ENCODE results near the gene IMPACT. TPM values are rescaled to one million over a fixed set of nuclear protein-coding genes. Genes with fewer than 3 reads are reported as not detected.

The IMPACT gene
- total and polyA plus RNA-seq, 2 of the 8 experiments (the other 6 are each of a cell fraction or from before 2014, with no cell fraction given) = 31.1 to 44.6 TPM

GRCh38 chr18:24428709-24429108 is 2.2 kb downstream of the IMPACT start (continued):
- TF ChIP-seq, protein P1, sequence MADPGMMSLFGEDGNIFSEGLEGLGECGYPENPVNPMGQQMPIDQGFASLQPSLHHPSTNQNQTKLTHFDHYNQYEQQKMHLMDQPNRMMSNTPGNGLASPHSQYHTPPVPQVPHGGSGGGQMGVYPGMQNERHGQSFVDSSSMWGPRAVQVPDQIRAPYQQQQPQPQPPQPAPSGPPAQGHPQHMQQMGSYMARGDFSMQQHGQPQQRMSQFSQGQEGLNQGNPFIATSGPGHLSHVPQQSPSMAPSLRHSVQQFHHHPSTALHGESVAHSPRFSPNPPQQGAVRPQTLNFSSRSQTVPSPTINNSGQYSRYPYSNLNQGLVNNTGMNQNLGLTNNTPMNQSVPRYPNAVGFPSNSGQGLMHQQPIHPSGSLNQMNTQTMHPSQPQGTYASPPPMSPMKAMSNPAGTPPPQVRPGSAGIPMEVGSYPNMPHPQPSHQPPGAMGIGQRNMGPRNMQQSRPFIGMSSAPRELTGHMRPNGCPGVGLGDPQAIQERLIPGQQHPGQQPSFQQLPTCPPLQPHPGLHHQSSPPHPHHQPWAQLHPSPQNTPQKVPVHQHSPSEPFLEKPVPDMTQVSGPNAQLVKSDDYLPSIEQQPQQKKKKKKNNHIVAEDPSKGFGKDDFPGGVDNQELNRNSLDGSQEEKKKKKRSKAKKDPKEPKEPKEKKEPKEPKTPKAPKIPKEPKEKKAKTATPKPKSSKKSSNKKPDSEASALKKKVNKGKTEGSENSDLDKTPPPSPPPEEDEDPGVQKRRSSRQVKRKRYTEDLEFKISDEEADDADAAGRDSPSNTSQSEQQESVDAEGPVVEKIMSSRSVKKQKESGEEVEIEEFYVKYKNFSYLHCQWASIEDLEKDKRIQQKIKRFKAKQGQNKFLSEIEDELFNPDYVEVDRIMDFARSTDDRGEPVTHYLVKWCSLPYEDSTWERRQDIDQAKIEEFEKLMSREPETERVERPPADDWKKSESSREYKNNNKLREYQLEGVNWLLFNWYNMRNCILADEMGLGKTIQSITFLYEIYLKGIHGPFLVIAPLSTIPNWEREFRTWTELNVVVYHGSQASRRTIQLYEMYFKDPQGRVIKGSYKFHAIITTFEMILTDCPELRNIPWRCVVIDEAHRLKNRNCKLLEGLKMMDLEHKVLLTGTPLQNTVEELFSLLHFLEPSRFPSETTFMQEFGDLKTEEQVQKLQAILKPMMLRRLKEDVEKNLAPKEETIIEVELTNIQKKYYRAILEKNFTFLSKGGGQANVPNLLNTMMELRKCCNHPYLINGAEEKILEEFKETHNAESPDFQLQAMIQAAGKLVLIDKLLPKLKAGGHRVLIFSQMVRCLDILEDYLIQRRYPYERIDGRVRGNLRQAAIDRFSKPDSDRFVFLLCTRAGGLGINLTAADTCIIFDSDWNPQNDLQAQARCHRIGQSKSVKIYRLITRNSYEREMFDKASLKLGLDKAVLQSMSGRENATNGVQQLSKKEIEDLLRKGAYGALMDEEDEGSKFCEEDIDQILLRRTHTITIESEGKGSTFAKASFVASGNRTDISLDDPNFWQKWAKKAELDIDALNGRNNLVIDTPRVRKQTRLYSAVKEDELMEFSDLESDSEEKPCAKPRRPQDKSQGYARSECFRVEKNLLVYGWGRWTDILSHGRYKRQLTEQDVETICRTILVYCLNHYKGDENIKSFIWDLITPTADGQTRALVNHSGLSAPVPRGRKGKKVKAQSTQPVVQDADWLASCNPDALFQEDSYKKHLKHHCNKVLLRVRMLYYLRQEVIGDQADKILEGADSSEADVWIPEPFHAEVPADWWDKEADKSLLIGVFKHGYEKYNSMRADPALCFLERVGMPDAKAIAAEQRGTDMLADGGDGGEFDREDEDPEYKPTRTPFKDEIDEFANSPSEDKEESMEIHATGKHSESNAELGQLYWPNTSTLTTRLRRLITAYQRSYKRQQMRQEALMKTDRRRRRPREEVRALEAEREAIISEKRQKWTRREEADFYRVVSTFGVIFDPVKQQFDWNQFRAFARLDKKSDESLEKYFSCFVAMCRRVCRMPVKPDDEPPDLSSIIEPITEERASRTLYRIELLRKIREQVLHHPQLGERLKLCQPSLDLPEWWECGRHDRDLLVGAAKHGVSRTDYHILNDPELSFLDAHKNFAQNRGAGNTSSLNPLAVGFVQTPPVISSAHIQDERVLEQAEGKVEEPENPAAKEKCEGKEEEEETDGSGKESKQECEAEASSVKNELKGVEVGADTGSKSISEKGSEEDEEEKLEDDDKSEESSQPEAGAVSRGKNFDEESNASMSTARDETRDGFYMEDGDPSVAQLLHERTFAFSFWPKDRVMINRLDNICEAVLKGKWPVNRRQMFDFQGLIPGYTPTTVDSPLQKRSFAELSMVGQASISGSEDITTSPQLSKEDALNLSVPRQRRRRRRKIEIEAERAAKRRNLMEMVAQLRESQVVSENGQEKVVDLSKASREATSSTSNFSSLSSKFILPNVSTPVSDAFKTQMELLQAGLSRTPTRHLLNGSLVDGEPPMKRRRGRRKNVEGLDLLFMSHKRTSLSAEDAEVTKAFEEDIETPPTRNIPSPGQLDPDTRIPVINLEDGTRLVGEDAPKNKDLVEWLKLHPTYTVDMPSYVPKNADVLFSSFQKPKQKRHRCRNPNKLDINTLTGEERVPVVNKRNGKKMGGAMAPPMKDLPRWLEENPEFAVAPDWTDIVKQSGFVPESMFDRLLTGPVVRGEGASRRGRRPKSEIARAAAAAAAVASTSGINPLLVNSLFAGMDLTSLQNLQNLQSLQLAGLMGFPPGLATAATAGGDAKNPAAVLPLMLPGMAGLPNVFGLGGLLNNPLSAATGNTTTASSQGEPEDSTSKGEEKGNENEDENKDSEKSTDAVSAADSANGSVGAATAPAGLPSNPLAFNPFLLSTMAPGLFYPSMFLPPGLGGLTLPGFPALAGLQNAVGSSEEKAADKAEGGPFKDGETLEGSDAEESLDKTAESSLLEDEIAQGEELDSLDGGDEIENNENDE (IDR thresholded peaks at IDR 0.05; ENCODE audit: insufficient replicate concordance, low read length) = no peak
- 0 out of 4 replicates have a peak, but pooled peaks of 1 of the 2 experiments have one; percentile 6 for TF ChIP-seq RAD21 (IDR thresholded peaks at IDR 0.05 in 1 of 2, conservative IDR thresholded peaks at IDR 0.05 in 1 of 2; ENCODE audit: low read depth in 2 of 2, low read length in 2 of 2)
- no peak for TF ChIP-seq ATF3 (IDR thresholded peaks at IDR 0.05; ENCODE audit: insufficient read depth, low read depth, low read length)
- TF ChIP-seq CTCF (IDR thresholded peaks at IDR 0.05; ENCODE audit: control extremely low read depth in 1 of 3, insufficient read depth in 1 of 3, low read depth in 1 of 3, low read length in 3 of 3) = peak in 2 of 3 experiments; percentile 3 to 35; a peak in 2 of 4 replicates
- no peak for TF ChIP-seq TEAD4 (IDR thresholded peaks at IDR 0.05; ENCODE audit: low read depth, low read length)

Data from H1 (cell line).